Measurements from ENCODE around the gene PLLP. TPM values are rescaled to one million over a fixed set of nuclear protein-coding genes. Genes with fewer than 3 reads are reported as not detected.

Gene PLLP
- total and polyA plus RNA-seq, 9 of the 15 experiments (the other 6 are each of a cell fraction or from before 2014, with no cell fraction given): 0.09 to 0.96 (median 0.27) TPM

GRCh38 chr16:57209780-57210179 is 74.7 kb downstream of the PLLP start:
- BruUV-seq (replicated peaks): no TSS peak
- FAIRE-seq (no peak), DNase-seq (ENCODE audit: extremely low read depth in 1 of 4, low spot score in 3 of 4) (no peak), ATAC-seq (no peak)
- no peaks in the 10 kb centered on the region for H3K27me3 ChIP-seq (ENCODE audit: control insufficient read depth in 2 of 2, insufficient read depth in 2 of 2, low read length in 2 of 2)
- H3K9me3 ChIP-seq (replicated peaks; ENCODE audit: control insufficient read depth, insufficient read depth, low read depth, low read length): no peaks in the 10 kb centered on the region
- in situ Hi-C loops (cut with MboI) (no loop called here), intact Hi-C loops (cut with micrococcal nuclease) (no loop called here)
- H3K79me2 ChIP-seq (ENCODE audit: control insufficient read depth, insufficient read depth, low read length): peaks cover 1% of the 10 kb centered on the region; the same call in 1 of the 3 replicates
- peaks cover 73% of the 10 kb centered on the region for H3K36me3 ChIP-seq (ENCODE audit: control insufficient read depth, insufficient read depth, low read length)
- no peak for TF ChIP-seq POLR2A (conservative IDR thresholded peaks at IDR 0.05)
- TF ChIP-seq CBFA2T2 (conservative IDR thresholded peaks at IDR 0.05): no peak
- TF ChIP-seq MCM2 (IDR thresholded peaks at IDR 0.05; ENCODE audit: low read depth): no peak
- TF ChIP-seq NELFE (IDR thresholded peaks at IDR 0.05; ENCODE audit: insufficient read depth, insufficient read length): no peak
- no peak for TF ChIP-seq ZNF764 (CRISPR knock-in tag; IDR thresholded peaks at IDR 0.05; ENCODE audit: low read depth)
- TF ChIP-seq ZEB2 (IDR thresholded peaks at IDR 0.05): no peak
- ChIA-PET CTCF (ENCODE audit: low intra/inter-chr PET ratio) (no interaction called here), POLR2A (no interaction called here)
- no peak overlapping the region for H3K4me2 ChIP-seq (ENCODE audit: insufficient read depth, low read length)
- H3K4me1 ChIP-seq (replicated peaks in 1 of 2; ENCODE audit: control insufficient read depth in 2 of 2, insufficient read depth in 2 of 2, low read length in 2 of 2): no peaks in the 10 kb centered on the region
- H2AFZ ChIP-seq (ENCODE audit: low read depth, low read length): no peak overlapping the region
- H3K9ac ChIP-seq (ENCODE audit: insufficient read depth in 1 of 2, low read depth in 2 of 2, low read length in 2 of 2): no peak overlapping the region
- 36% methylated on average over 2 of the region's 5 CpGs for WGBS (ENCODE audit: insufficient coverage, low coverage, missing lambda C conversion rate)
- H4K20me1 ChIP-seq (replicated peaks; ENCODE audit: control insufficient read depth, insufficient read depth, low read length): 0 out of 2 replicates have a peak, but pooled peaks cover 3% of the 10 kb centered on the region
- no peak overlapping the region for H3K27ac ChIP-seq (ENCODE audit: extremely low read depth, low read depth, low read length)
- H3K9me1 ChIP-seq (ENCODE audit: control insufficient read depth, insufficient read depth, low read length): no peaks in the 10 kb centered on the region
- H3K4me3 ChIP-seq: no peak overlapping the region

- no TSS peak for BruUV-seq (replicated peaks)
- WGBS (ENCODE audit: insufficient coverage, low coverage, missing lambda C conversion rate): 100% methylated on average over 1 of the region's 1 CpG
- POLR2A ChIA-PET: no interaction called here
- 0 out of 2 replicates have a peak, but pooled peaks cover 3% of the 10 kb centered on the region for H4K20me1 ChIP-seq (replicated peaks; ENCODE audit: control insufficient read depth, insufficient read depth, low read length)
- CTCF ChIA-PET (ENCODE audit: low intra/inter-chr PET ratio): no interaction called here
- peaks cover 70% of the 10 kb centered on the region for H3K36me3 ChIP-seq (ENCODE audit: control insufficient read depth, insufficient read depth, low read length)
- no peak overlapping the region for H3K4me3 ChIP-seq
- H3K9ac ChIP-seq (ENCODE audit: insufficient read depth in 1 of 2, low read depth in 2 of 2, low read length in 2 of 2): no peak overlapping the region
- TF ChIP-seq ZKSCAN8 (CRISPR knock-in tag; IDR thresholded peaks at IDR 0.05): no peak
- no peak overlapping the region for H3K27ac ChIP-seq (ENCODE audit: extremely low read depth, low read depth, low read length)
- FAIRE-seq (no peak), ATAC-seq (no peak), DNase-seq (ENCODE audit: extremely low read depth in 1 of 4, low spot score in 3 of 4) (no peak)
- H3K9me3 ChIP-seq (replicated peaks; ENCODE audit: control insufficient read depth, insufficient read depth, low read depth, low read length): no peaks in the 10 kb centered on the region
- in situ Hi-C loops (cut with MboI): no loop called here
- H3K27me3 ChIP-seq (ENCODE audit: control insufficient read depth in 2 of 2, insufficient read depth in 2 of 2, low read length in 2 of 2): no peaks in the 10 kb centered on the region
- H3K79me2 ChIP-seq (ENCODE audit: control insufficient read depth, insufficient read depth, low read length): peaks cover 2% of the 10 kb centered on the region; the same call in 1 of the 3 replicates
- no peak overlapping the region for H2AFZ ChIP-seq (ENCODE audit: low read depth, low read length)
- no peaks in the 10 kb centered on the region for H3K4me1 ChIP-seq (replicated peaks in 1 of 2; ENCODE audit: control insufficient read depth in 2 of 2, insufficient read depth in 2 of 2, low read length in 2 of 2)
- H3K4me2 ChIP-seq (ENCODE audit: insufficient read depth, low read length): no peak overlapping the region
- intact Hi-C loops (cut with micrococcal nuclease): no loop called here
- no peaks in the 10 kb centered on the region for H3K9me1 ChIP-seq (ENCODE audit: control insufficient read depth, insufficient read depth, low read length)
Observed at GRCh38 chr16:57208926-57209325, 75.5 kb downstream of the PLLP start.

Small RNA genes lying within 50 kb of the gene (small RNA-seq; reads per million reads assigned to genes)
- not detected for gene AC108081.1

Other genes starting within 250 kb of the PLLP start
Only the 7 nearest of the 11 such genes appear.
- 76.9 and 85.5 TPM in 2 replicates for gene PSME3IP1, start 98.6 kb downstream of the PLLP start, total RNA-seq (2014; rRNA removed)
- gene PSME3IP1, start 98.6 kb downstream of the PLLP start, total RNA-seq (2014; rRNA removed; fragmentation: Illumina TruSeq; extraction: Trizol): 143 and 167 TPM in 2 replicates
- gene PSME3IP1, start 98.6 kb downstream of the PLLP start, total RNA-seq (2015; rRNA removed; fragmentation: Illumina TruSeq; extraction: Trizol): 147 and 158 TPM in 2 replicates
- 104 and 106 TPM in 2 replicates for gene PSME3IP1, start 98.6 kb downstream of the PLLP start, total RNA-seq (2021)
- 115 and 144 TPM in 2 replicates for gene PSME3IP1, start 98.6 kb downstream of the PLLP start, polyA plus RNA-seq (2011; rRNA removed)
- 155 and 187 TPM in 2 replicates for gene PSME3IP1, start 98.6 kb downstream of the PLLP start, polyA plus RNA-seq (2014; fragmentation: Illumina TruSeq; extraction: Trizol)
- 100 to 1,000 TPM in 1 of 2 experiments, 10 to 100 TPM in 1; 63.8 to 142 TPM for gene PSME3IP1, start 98.6 kb downstream of the PLLP start, polyA plus RNA-seq (2014; fragmentation: Nextera tagmentation; extraction: Ambion mirVana)
- gene PSME3IP1, start 98.6 kb downstream of the PLLP start, polyA plus RNA-seq (2014; rRNA removed): 146 and 152 TPM in 2 replicates
- gene RSPRY1, start 98.3 kb downstream of the PLLP start, total RNA-seq (2014; rRNA removed): 14.5 and 20.0 TPM in 2 replicates
- 25.5 and 26.3 TPM in 2 replicates for gene RSPRY1, start 98.3 kb downstream of the PLLP start, total RNA-seq (2014; rRNA removed; fragmentation: Illumina TruSeq; extraction: Trizol)
- gene RSPRY1, start 98.3 kb downstream of the PLLP start, total RNA-seq (2015; rRNA removed; fragmentation: Illumina TruSeq; extraction: Trizol): 25.2 and 27.8 TPM in 2 replicates
- 20.8 and 22.7 TPM in 2 replicates for gene RSPRY1, start 98.3 kb downstream of the PLLP start, total RNA-seq (2021)
- 25.4 and 28.0 TPM in 2 replicates for gene RSPRY1, start 98.3 kb downstream of the PLLP start, polyA plus RNA-seq (2011; rRNA removed)
- 17.6 and 23.1 TPM in 2 replicates for gene RSPRY1, start 98.3 kb downstream of the PLLP start, polyA plus RNA-seq (2014; fragmentation: Illumina TruSeq; extraction: Trizol)
- gene RSPRY1, start 98.3 kb downstream of the PLLP start, polyA plus RNA-seq (2014; fragmentation: Nextera tagmentation; extraction: Ambion mirVana): 10 to 100 TPM; 10.2 to 13.4 TPM
- gene RSPRY1, start 98.3 kb downstream of the PLLP start, polyA plus RNA-seq (2014; rRNA removed): 15.0 and 17.5 TPM in 2 replicates
- gene ARL2BP, start 39.4 kb downstream of the PLLP start, total RNA-seq (2014; rRNA removed): 24.5 and 28.0 TPM in 2 replicates
- 33.9 and 34.6 TPM in 2 replicates for gene ARL2BP, start 39.4 kb downstream of the PLLP start, total RNA-seq (2014; rRNA removed; fragmentation: Illumina TruSeq; extraction: Trizol)
- gene ARL2BP, start 39.4 kb downstream of the PLLP start, total RNA-seq (2015; rRNA removed; fragmentation: Illumina TruSeq; extraction: Trizol): 33.2 and 36.7 TPM in 2 replicates
- 27.2 and 30.8 TPM in 2 replicates for gene ARL2BP, start 39.4 kb downstream of the PLLP start, total RNA-seq (2021)
- 41.8 and 49.8 TPM in 2 replicates for gene ARL2BP, start 39.4 kb downstream of the PLLP start, polyA plus RNA-seq (2011; rRNA removed)
- 33.1 and 38.3 TPM in 2 replicates for gene ARL2BP, start 39.4 kb downstream of the PLLP start, polyA plus RNA-seq (2014; fragmentation: Illumina TruSeq; extraction: Trizol)
- 10 to 100 TPM; 16.7 to 17.1 TPM for gene ARL2BP, start 39.4 kb downstream of the PLLP start, polyA plus RNA-seq (2014; fragmentation: Nextera tagmentation; extraction: Ambion mirVana)
- gene ARL2BP, start 39.4 kb downstream of the PLLP start, polyA plus RNA-seq (2014; rRNA removed): 20.3 and 23.1 TPM in 2 replicates
- not detected in 2 replicates for gene CCL22, start 74.1 kb upstream of the PLLP start, total RNA-seq (2014; rRNA removed)
- gene CCL22, start 74.1 kb upstream of the PLLP start, total RNA-seq (2014; rRNA removed; fragmentation: Illumina TruSeq; extraction: Trizol): not detected in 2 replicates
- gene CCL22, start 74.1 kb upstream of the PLLP start, total RNA-seq (2015; rRNA removed; fragmentation: Illumina TruSeq; extraction: Trizol): not detected in 2 replicates
- gene CCL22, start 74.1 kb upstream of the PLLP start, total RNA-seq (2021): 0.29 and 0.60 TPM in 2 replicates
- not detected in 2 replicates for gene CCL22, start 74.1 kb upstream of the PLLP start, polyA plus RNA-seq (2011; rRNA removed)
- 0.10 TPM in 1 of 2 replicates, not detected in the other for gene CCL22, start 74.1 kb upstream of the PLLP start, polyA plus RNA-seq (2014; fragmentation: Illumina TruSeq; extraction: Trizol)
- gene CCL22, start 74.1 kb upstream of the PLLP start, polyA plus RNA-seq (2014; fragmentation: Nextera tagmentation; extraction: Ambion mirVana): under 1 TPM; 0.04 to 0.07 TPM
- gene CCL22, start 74.1 kb upstream of the PLLP start, polyA plus RNA-seq (2014; rRNA removed): 0.04 TPM in 1 of 2 replicates, not detected in the other
- not detected in 2 replicates for gene CX3CL1, start 87.8 kb upstream of the PLLP start, total RNA-seq (2014; rRNA removed)
- gene CX3CL1, start 87.8 kb upstream of the PLLP start, total RNA-seq (2014; rRNA removed; fragmentation: Illumina TruSeq; extraction: Trizol): not detected in 2 replicates
- gene CX3CL1, start 87.8 kb upstream of the PLLP start, total RNA-seq (2015; rRNA removed; fragmentation: Illumina TruSeq; extraction: Trizol): not detected in 2 replicates
- gene CX3CL1, start 87.8 kb upstream of the PLLP start, total RNA-seq (2021): 0.09 and 0.16 TPM in 2 replicates
- gene CX3CL1, start 87.8 kb upstream of the PLLP start, polyA plus RNA-seq (2011; rRNA removed): not detected in 2 replicates
- not detected in 2 replicates for gene CX3CL1, start 87.8 kb upstream of the PLLP start, polyA plus RNA-seq (2014; fragmentation: Illumina TruSeq; extraction: Trizol)
- not detected for gene CX3CL1, start 87.8 kb upstream of the PLLP start, polyA plus RNA-seq (2014; fragmentation: Nextera tagmentation; extraction: Ambion mirVana)
- gene CX3CL1, start 87.8 kb upstream of the PLLP start, polyA plus RNA-seq (2014; rRNA removed): not detected in 2 replicates
- not detected in 2 replicates for gene CCL17, start 120.1 kb upstream of the PLLP start, total RNA-seq (2014; rRNA removed)
- gene CCL17, start 120.1 kb upstream of the PLLP start, total RNA-seq (2014; rRNA removed; fragmentation: Illumina TruSeq; extraction: Trizol): not detected in 2 replicates
- not detected in 2 replicates for gene CCL17, start 120.1 kb upstream of the PLLP start, total RNA-seq (2015; rRNA removed; fragmentation: Illumina TruSeq; extraction: Trizol)
- not detected in 2 replicates for gene CCL17, start 120.1 kb upstream of the PLLP start, total RNA-seq (2021)
- not detected in 2 replicates for gene CCL17, start 120.1 kb upstream of the PLLP start, polyA plus RNA-seq (2011; rRNA removed)
- not detected in 2 replicates for gene CCL17, start 120.1 kb upstream of the PLLP start, polyA plus RNA-seq (2014; fragmentation: Illumina TruSeq; extraction: Trizol)
- gene CCL17, start 120.1 kb upstream of the PLLP start, polyA plus RNA-seq (2014; fragmentation: Nextera tagmentation; extraction: Ambion mirVana): not detected
- not detected in 2 replicates for gene CCL17, start 120.1 kb upstream of the PLLP start, polyA plus RNA-seq (2014; rRNA removed)
- 79.2 and 100 TPM in 2 replicates for gene CIAPIN1, start 162.7 kb upstream of the PLLP start, total RNA-seq (2014; rRNA removed)
- 78.2 and 83.6 TPM in 2 replicates for gene CIAPIN1, start 162.7 kb upstream of the PLLP start, total RNA-seq (2014; rRNA removed; fragmentation: Illumina TruSeq; extraction: Trizol)
- 71.8 and 74.6 TPM in 2 replicates for gene CIAPIN1, start 162.7 kb upstream of the PLLP start, total RNA-seq (2015; rRNA removed; fragmentation: Illumina TruSeq; extraction: Trizol)
- gene CIAPIN1, start 162.7 kb upstream of the PLLP start, total RNA-seq (2021): 95.7 and 102 TPM in 2 replicates
- gene CIAPIN1, start 162.7 kb upstream of the PLLP start, polyA plus RNA-seq (2011; rRNA removed): 98.1 and 104 TPM in 2 replicates
- gene CIAPIN1, start 162.7 kb upstream of the PLLP start, polyA plus RNA-seq (2014; fragmentation: Illumina TruSeq; extraction: Trizol): 85.8 and 87.4 TPM in 2 replicates
- 100 to 1,000 TPM; 256 to 263 TPM for gene CIAPIN1, start 162.7 kb upstream of the PLLP start, polyA plus RNA-seq (2014; fragmentation: Nextera tagmentation; extraction: Ambion mirVana)
- gene CIAPIN1, start 162.7 kb upstream of the PLLP start, polyA plus RNA-seq (2014; rRNA removed): 68.3 and 72.8 TPM in 2 replicates

Measured in K562 (cell line).